Activated naive CD8-positive, alpha-beta T cell treated with anti-CD3 and anti-CD28 coated beads, Interleukin-2, amount 50 U/mL, for 16 hours (primary cell): ENCODE data around the gene CERS6.
"Not testable (repeated sequence)": the region's sequence is repeated elsewhere in the genome, so short reads cannot be mapped to it uniquely, and the experiment has no call there.

ENCODE experiments used
- DNase-seq: peaks from one replicate; pipeline ENCODE4 v3.0.0-alpha.2; 2020; ENCODE audit warnings: low read depth, low spot score

The CERS6 gene

DNA sequence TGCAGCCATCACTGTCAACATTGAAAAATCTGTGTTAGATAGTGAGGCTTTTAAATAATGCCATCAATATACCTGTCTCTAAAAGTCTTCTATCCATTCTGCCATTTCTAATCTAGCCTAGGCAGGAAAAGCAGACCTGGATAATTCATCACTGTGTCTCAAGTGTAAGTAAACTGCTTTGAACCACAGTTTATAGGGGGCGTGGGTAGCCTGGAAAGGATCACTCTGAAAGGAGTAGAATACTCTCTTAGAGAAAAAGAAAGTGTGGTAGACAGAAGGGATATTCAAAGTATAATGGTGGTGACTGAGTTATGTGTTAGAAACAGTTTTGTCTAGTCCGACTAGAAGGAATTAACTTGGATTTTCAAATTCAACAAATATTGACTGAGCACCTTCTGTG is 40.8 kb downstream of the CERS6 start:
- DNase-seq = no peak

DNA sequence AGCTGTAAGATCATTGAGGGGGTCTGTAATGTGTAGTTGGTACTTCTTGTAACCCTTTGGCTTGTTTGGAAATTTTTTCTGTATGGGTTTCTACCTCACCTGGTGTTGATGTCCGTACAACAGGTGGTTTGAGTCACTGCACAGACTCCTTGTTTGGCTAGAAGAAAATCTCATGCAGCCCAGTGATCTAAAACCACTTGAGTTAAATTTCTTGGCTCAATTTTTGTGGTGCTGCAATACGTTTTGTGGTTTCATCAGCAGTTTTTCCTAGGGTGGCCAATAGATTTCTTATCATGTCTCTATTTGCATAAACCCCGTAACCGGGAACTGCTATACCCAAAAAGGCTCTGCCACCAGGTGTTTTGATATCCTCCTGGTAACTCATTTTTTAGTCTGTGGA is 43.4 kb downstream of the CERS6 start:
- no peak for DNase-seq

DNA sequence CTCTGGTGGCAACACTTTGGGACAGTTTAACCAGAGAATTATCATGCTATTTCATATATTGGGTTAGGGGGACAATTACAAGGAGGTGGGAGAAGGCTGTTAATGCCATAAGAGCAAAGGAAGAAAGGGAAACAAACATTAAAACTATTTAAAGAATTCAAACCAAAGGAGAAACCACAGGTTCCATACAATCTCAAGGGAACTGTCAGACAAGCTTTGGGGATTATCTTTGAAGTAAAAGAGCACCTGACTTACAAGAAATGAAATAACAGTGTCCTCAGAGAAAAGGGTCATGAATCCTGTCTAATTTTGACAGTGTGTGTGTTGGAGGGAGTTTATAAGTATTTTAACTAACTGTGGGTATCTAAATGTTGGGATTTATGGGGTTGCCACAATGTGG is 44.4 kb downstream of the CERS6 start:
- no peak for DNase-seq

- DNase-seq = no peak
Measured at GRCh38 chr2:168501466-168502065, 45.5 kb downstream of the CERS6 start.

DNA sequence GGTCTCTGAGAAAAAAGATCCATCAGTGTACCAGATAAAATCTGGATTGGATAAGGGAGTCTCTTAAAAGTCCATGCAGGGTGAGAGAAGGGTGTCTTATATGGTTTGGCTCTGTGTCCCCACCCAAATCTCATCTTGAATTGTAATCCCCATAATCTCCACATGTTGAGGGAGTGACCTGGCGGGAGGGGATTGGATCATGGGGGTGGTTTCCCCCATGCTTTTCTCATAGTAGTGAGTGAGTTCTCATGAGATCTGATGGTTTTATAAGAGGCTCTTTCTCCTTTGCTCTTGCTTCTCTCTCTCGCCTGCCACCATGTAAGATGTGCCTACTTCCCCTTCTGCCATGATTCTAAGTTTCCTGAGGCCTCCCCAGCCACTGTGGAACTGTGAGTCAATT is 46.8 kb downstream of the CERS6 start:
- DNase-seq = not testable (repeated sequence)

- DNase-seq = no peak
Measured at GRCh38 chr2:168503901-168504300, 47.8 kb downstream of the CERS6 start.

DNA sequence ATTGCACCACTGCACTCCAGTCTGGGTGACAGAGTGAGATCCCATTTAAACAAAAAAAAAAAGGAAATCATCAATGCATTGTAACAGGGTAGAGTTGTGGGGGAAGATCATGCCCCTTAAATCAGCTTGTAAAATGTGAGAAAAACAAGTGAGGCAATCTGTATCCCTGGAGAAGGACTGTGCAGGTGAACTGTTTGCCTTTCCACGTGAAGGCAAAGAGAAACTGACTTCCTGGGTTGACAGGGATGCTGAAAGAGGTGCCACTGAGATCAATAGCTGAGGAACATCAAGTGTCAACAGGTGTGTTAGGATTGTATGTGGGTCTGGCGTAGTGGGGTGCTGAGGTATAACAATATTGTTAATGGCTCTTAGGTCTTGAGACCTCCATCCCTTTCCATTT is 48.3 kb downstream of the CERS6 start:
- no peak for DNase-seq

DNA sequence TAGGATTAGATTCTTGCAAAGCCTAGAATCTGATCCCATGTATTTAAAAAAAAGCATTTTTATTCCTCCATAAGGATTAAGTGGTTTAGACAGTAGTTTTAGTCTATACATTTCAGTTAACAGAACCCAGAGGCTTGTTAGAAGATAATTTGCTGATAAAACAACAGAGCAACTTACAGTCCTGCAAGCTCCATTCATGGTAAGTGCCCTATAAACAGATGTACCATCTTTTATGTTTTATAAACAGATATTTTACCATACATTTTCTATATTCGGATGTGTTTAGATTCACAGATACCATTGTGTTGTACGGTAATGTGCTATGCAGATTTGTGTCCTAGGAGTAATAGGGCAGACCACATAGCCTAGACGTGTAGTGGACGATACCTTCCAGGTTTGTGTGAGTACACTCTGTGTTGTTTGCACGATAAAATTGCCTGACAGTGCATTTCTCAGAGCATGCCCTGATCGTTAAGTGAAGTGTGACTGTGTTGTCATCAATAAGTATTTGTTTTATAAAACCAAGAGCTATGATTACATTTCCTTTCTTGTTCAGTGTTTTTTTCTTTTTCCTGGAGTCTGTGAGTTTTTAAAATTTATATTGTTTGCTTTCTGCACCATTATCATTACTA is 54.2 kb downstream of the CERS6 start:
- DNase-seq = no peak

GRCh38 chr2:168514692-168515091 is 58.6 kb downstream of the CERS6 start:
- DNase-seq = no peak

DNA sequence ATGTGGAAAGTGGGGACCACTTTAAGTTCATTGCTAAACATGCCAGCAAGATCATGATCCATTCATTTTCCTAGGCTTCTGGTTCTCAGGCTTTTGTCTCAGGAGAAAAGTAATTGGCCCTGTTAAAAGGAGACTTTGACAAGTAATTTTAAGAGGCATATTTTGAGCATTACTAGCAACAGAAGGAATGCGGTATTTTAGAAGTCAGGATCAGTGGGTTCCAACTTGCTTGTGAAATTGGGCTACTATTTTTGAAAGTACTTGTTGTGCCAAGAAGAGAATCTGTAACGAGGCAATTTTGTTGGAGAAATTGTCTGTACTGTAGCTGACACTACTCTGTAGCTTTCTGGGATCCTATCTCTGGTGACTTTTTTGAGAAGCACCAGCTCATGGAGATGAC is 59.4 kb downstream of the CERS6 start:
- no peak for DNase-seq

DNA sequence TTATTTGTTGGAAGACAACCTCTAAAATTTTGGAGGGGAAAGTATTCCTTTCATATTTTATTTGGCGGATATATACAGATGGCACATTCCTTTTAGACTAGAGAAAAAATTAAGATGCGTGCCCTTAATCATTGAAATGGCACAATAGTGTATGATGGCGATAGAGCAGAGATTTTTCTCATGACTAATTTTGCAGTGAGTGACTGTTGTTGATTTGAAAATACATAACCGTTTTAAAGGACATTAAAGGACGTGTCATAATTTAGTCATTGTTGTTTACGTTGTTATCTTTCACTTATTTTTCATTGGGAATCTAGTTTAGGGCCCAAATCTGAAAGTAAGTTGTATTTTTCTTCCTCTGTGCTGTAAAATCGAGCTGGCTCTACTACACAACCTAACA is 61.7 kb downstream of the CERS6 start:
- no peak for DNase-seq

- DNase-seq = no peak
Measured at GRCh38 chr2:168518555-168519066, 62.5 kb downstream of the CERS6 start.

GRCh38 chr2:168519534-168520308 is 63.6 kb downstream of the CERS6 start:
- DNase-seq = no peak

DNA sequence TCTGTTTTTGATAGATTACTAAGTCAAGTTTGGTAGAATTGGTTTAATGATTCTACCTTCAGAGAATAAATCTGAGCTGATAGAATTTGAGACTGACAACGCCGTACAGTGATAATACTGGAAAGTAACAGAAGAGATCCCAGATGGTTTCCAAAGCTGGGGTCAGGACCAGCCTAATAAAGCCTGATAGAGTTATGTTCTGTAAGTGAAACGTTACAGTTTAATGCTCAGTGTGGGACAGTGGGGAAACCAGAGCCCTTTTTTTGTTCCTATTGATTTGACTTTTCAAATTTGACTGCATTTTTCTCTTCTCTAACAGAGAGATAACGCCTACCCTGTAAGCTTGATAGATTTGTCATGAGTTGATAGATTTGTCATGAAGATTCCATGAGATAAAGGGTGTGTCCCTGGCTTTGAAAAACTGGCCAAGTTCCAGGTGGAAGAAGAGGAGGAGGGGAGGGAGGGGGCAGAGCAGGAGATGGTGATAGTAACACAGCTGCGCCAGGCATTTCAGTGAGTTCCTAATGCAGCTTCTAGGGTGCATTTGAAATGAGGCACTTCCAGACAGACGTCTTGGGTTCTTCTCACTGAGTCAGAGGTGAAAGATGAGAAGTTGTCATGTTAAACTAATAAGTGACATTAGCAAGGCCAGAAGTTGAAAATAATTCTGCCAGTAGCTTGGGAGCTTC is 65.1 kb downstream of the CERS6 start:
- no peak for DNase-seq

GRCh38 chr2:168522446-168522845 is 66.4 kb downstream of the CERS6 start:
- no peak for DNase-seq

DNA sequence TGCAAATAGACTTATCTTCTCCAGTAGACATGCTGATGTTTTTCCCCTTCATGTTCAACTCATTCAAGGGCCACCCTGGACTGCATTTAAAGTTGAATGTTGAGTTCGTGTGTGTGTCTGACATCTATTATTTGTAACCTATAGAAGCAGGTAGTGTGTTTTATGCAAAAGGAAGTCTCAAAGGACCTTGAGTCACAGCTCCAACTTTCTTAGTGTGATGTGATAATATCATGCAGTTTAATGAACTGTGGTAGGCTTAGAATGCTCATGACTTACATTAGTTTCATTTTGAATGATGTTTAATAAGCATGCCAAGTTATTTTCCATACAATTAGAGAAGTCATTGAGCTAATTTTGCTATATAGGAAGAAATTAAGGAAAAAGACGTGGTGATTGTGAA is 67.9 kb downstream of the CERS6 start:
- DNase-seq = no peak

DNA sequence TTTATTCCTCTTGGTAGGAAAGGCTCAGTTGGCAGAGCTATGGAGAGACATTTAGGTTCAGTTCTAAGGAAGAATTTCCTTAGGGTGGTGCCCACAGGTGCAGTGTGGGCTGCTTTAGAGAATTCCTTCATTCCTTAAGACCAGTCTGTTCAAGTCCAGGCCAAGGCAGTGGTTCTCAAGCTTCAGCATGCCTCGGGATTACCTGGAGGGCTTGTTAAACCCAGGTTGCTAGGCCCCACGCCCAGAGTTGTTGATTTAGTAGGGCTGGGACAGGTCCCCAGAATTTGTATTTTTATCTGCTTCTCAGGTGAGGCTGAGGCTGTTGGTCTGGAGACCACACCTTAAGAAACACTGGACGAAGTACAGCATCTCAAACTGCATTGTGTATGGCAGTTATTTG is 68.9 kb downstream of the CERS6 start:
- no peak for DNase-seq

DNA sequence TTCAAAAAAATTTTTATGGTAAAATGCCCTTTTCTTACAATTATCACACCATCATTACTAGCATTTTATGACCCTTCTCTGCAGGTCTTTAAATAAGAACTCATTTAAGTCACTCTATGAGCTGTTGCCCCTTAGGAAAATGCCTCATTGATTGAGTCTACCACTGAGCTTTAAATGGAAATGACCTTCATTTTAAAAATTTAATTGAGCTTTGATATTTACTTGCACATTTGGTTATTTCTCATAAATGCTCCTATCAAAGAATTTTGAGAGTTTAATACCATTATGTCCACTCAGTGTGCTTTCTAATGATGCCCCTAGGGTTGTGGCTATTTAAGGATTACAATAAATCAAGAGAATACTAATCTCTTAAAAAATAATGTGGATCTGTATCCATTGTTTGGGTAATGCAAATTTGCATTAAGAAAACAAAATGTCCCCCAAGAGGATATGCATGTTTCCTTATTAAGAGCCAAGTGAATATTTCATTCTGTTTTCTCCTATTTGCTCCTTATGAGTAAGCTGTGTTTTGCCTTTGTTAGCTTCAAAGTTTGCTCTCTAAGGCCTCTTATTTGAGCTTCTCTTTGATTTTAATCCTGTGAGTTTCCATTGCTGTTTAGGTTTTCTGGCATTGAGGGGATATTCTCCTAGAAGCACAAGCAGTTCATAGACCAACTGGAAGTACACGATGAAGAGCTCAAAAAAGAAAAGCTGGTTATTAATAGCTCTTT is 69.8 kb downstream of the CERS6 start:
- DNase-seq = no peak

DNA sequence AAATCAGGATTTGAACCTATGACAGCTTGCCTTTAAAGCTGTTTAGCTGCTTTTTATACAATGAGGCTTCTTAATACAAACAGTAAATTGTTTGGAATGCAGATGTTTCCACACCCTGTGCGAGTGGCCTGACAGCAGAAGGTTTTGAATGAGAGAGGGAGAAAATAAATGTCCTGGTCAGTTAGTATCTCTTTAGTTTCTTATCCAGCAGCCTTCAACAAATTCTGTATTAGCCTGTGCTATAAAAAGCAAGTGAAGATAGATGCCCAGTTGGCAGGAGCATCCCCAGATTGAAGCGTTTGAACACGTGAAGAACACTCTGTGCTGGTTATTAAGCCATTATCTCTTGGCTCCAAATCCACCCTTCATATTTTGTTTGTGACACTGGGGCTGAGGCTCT is 70.6 kb downstream of the CERS6 start:
- no peak for DNase-seq

GRCh38 chr2:168528016-168528415 is 71.9 kb downstream of the CERS6 start:
- no peak for DNase-seq

GRCh38 chr2:168528469-168528868 is 72.4 kb downstream of the CERS6 start:
- DNase-seq = no peak
